GM21390 (cell line): ENCODE results near the gene ECEL1.
"Not testable (repeated sequence)": the region's sequence is repeated elsewhere in the genome, so short reads cannot be mapped to it uniquely, and the experiment has no call there.

Source experiments
- ATAC-seq: cut with Tn5 transposase; IDR thresholded peaks from one replicate; pipeline ENCODE4 v1.9.1; 2021; ENCODE audit not compliant: unreplicated experiment

Gene ECEL1

DNA sequence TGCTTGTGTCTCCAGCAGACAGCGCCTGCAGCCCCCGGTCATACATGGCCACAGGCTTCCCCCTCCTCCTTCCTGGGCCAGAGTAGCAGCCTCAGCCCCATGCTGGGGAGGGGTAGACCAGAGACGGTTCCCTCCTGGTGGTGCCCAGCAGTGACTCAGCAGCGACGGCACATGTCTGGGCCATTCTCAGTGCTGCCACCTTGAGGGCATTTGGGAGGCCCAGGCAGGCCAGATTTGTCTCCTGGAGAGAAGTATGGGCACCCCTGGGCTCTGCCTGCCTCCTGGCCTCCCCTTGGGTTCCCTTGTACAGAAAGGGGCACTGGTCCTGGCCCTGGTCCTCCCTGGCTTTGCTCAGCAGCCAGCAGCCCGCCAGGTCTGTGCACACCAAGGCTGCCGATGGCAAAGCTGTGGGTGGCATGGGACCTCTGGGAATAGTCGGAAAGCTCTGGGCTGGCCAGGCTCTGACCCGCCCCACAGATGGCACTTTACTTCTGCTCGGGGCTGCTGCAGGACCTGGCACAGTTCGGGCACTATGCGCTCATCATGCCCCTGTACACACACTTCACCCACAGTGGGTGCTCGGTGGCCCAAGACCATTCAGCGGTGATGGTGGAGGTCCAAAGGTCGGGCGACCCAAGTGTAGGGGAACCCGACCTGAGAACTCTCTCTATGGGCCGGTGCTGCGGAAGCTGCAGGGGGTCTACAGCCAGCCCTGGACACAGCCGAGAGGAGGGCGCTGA lies 43.1 kb downstream of the ECEL1 start:
- peak; percentile 45 for ATAC-seq

GRCh38 chr2:232443669-232444408 lies 43.8 kb downstream of the ECEL1 start:
- ATAC-seq = not testable (repeated sequence)

- ATAC-seq = not testable (repeated sequence)
These were observed 44.6 kb downstream of the ECEL1 start for GRCh38 chr2:232443047-232443446.

- ATAC-seq = not testable (repeated sequence)
These were observed 45.2 kb downstream of the ECEL1 start for GRCh38 chr2:232442431-232442830.

DNA sequence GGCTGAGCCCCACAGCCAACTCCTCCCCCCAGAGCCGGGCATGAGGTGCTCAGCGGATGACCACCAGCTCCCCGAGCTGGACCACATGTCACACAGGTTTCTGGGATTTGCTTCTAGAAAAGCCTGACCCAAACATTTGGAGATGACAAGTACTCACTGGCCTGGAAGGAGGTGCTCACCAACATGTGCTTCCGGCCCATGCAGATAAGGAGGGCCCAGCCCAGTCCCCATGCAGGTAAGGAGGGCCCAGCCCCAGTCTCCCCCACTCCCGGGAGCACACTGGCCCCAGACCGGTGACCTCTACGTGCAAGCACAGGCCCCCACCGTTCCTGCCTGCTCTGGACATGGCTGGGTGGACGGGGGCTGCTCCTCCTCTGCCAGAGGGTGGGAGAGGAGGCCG lies 45.7 kb downstream of the ECEL1 start:
- not testable (repeated sequence) for ATAC-seq

- no peak for ATAC-seq
These were observed 46.4 kb downstream of the ECEL1 start for GRCh38 chr2:232441147-232441651.

- ATAC-seq = peak; percentile 63
These were observed 47.2 kb downstream of the ECEL1 start for GRCh38 chr2:232440220-232441018.

GRCh38 chr2:232439758-232440135 lies 47.9 kb downstream of the ECEL1 start:
- ATAC-seq = no peak

DNA sequence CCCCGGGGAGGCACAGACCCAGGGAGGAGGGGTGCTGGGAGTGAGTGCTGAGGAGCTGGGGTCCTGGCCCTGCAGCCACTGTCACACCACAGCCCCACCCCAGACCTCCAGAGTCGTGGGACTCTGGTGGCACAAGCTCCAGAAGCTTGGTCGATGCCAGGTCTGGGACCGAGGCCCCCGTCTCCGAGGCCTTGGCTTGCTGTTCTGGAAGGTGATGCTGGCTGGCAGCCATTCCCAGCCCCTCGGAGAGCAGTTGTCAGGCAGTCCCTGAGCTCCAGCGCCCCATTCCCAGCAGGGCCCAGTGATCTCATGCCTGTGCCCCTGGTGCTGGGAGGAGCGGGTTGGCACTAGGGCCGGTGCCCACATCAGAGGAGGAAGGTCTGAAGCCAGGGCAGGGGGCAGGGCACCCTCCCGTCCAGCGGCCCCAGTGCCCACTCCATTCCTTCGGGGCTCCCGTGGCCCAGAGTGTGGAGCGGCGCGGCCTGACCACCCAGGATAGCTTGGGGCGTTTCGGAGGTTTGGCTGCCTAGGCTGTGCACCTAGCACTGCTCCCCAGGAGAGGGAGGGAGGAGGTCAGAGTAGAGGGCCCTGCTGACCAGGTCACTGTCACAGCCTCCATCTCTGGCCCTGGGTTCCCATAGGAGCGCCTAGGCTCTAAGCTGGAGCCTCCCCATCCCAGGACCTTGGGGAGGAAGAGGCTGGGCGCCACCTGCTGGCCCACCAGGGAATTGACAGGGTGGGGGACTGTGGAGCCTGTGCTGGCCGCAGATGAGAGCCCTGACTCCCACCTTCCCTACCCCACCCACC lies 48.5 kb downstream of the ECEL1 start:
- no peak for ATAC-seq

DNA sequence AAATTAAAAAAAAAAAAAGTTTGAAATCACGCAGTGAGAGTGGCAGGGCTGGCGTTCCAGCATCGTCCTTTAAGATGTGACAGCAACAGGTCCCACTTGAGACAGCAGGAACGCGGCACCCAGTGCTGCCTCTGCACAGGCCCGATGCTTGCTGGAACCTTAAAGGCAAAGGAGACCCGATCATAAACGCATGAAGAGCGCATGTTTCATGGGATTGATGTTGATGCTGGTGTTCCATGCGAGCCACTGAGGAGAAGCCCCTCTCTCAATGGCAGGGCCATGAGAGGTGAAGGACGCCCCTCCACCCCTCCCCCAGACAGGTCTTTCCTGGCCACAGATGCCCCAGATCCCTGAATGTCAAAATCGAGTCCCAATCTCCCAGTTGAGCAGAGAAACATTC lies 49.5 kb downstream of the ECEL1 start:
- no peak for ATAC-seq

- ATAC-seq = no peak
These were observed 50.5 kb downstream of the ECEL1 start for GRCh38 chr2:232437195-232437571.

GRCh38 chr2:232436381-232437194 lies 51.0 kb downstream of the ECEL1 start:
- no peak for ATAC-seq

DNA sequence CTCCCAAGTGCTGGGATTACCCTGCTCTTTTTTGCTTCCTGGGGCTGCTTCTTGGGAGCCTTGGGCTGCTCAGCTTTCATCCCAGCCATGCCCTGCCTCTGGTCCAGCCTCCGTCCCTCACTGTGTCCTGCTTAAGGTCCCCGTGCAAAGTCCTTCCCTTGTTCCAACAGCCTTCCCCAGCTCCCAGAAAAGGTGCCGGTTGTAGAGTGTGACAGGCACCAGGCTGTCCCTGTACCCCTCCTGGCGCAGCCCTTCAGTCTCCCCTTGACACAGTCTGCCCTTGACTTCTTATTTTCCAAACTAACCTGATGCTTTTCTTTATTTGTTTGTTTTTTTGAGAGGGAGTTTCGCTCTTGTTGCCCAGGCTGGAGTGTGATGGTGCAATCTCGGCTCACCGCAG lies 51.8 kb downstream of the ECEL1 start:
- ATAC-seq = no peak

DNA sequence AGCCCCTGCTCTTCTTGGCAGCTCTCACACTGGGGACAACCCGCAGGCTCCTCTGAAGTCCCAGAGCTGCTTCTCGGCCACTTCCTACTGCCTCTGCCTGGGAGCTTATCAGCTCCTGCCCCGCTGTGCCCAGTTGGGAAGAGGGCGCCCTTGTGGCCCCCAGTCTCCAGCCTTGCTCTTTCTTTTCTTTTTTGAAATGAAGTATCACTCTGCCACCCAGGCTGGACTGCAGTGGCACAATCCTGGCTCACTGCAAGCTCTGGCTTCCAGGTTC lies 52.3 kb downstream of the ECEL1 start:
- no peak for ATAC-seq

GRCh38 chr2:232434563-232435374 lies 52.9 kb downstream of the ECEL1 start:
- ATAC-seq = no peak

DNA sequence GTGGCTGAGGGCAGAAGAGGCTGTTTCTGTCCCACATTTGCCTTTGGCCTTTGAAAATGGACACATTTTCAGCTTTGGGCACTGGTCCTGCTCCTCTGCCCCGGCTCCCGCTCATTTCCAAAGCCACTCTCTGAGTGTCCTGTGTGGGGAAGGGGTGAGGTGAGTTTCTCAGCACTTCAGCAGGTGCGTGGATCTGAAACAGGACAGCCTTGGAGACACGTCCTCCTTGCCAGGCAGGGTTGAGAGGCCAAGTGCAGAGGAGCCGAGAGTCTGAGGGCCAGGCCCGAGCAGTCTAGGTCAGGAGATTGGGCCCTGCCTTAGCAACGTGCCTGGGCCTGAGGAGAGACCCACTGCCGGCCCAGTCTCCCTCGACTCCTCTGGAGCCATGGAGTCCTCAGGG lies 53.5 kb downstream of the ECEL1 start:
- ATAC-seq = no peak

DNA sequence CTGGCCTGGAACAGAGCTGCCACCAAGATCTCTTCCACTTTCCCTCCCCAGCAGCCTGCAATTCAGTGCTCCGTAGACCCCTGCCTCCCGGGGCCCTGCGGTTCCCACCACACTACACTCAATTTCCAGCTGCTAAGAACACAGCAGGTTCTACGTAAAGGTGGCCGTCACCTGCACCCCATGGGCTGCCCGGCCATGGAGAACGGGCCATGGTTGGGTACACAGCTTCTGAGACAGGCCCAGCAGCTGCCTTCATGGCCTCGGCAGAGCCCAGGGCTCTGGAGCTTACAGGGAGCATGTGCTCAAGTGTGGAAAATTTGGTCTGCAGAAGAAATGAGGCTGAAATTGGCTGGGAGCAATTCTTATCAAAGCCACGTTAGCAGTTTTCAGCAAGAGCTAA lies 54.0 kb downstream of the ECEL1 start:
- ATAC-seq = not testable (repeated sequence)

DNA sequence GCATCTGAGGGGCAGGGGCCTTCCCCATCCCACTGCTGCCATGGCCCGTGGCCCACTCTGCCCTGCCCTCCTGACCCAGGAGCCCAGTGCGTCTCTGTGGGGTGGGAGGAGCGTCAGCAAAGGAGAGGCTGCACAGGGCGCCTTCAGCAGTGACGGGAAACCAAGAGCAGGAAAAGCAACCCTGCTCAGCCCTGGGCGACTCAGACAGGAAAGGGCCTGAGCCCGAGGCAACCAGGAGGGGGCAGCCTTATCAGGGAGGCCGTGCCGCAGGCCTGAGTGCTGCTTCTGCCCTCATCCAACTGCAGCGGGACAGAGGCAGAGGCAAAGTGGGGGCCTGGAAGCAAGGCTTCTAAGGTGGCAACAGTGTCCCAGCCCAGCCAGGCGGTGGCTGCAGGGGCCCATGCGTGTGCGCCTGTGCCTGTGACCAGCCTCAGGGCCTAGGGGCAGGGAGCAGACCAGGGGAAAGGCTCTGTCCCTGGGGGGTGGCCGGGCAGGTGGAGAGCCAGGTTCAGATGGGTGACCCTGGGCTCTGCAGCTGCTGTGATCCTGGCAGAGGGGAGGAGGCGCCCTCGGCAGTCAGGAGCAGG lies 54.9 kb downstream of the ECEL1 start:
- no peak for ATAC-seq
